NCI-H146 treated with DMSO at 0.1 percent for 48 hours (cell line): ENCODE data around the gene PSTPIP1.

Source experiments
- DNase-seq: peaks from one replicate; lab custom pipeline; 2025; ENCODE audit not compliant: unreplicated experiment; lab: John Stamatoyannopoulos, UW

Gene PSTPIP1

GRCh38 chr15:77042245-77042919 lies 47.5 kb downstream of the PSTPIP1 start:
- DNase-seq = no peak

GRCh38 chr15:77042955-77043920 lies 48.3 kb downstream of the PSTPIP1 start:
- no peak for DNase-seq

- DNase-seq = no peak
These were observed 49.5 kb downstream of the PSTPIP1 start for GRCh38 chr15:77044228-77045042.

- DNase-seq = no peak
These were observed 51.1 kb downstream of the PSTPIP1 start for GRCh38 chr15:77045985-77046384.

- no peak for DNase-seq
These were observed 51.9 kb downstream of the PSTPIP1 start for GRCh38 chr15:77046704-77047412.

GRCh38 chr15:77048135-77048876 lies 53.4 kb downstream of the PSTPIP1 start:
- DNase-seq = no peak

GRCh38 chr15:77052556-77052955 lies 57.6 kb downstream of the PSTPIP1 start:
- no peak for DNase-seq

GRCh38 chr15:77053709-77054108 lies 58.8 kb downstream of the PSTPIP1 start:
- DNase-seq = no peak

GRCh38 chr15:77057072-77057471 lies 62.1 kb downstream of the PSTPIP1 start:
- no peak for DNase-seq

- no peak for DNase-seq
These were observed 62.8 kb downstream of the PSTPIP1 start for GRCh38 chr15:77057685-77058084.

GRCh38 chr15:77058468-77058867 lies 63.5 kb downstream of the PSTPIP1 start:
- no peak for DNase-seq

- DNase-seq = no peak
These were observed 64.9 kb downstream of the PSTPIP1 start for GRCh38 chr15:77059786-77060361.

- DNase-seq = no peak
These were observed 65.6 kb downstream of the PSTPIP1 start for GRCh38 chr15:77060546-77060945.

GRCh38 chr15:77063249-77063648 lies 68.3 kb downstream of the PSTPIP1 start:
- DNase-seq = no peak

- no peak for DNase-seq
These were observed 69.1 kb downstream of the PSTPIP1 start for GRCh38 chr15:77064063-77064462.

GRCh38 chr15:77064539-77065308 lies 69.8 kb downstream of the PSTPIP1 start:
- DNase-seq = no peak

GRCh38 chr15:77066971-77067690 lies 72.2 kb downstream of the PSTPIP1 start:
- DNase-seq = peak; percentile 5

- no peak for DNase-seq
These were observed 72.9 kb downstream of the PSTPIP1 start for GRCh38 chr15:77067691-77068367.
